Tibial artery (tissue), 4 donors: Measurements from ENCODE around the gene DGCR2.

ENCODE experiments used
- DNase-seq, 2 donors: peaks; one replicate each; pipeline ENCODE4 v3.0.0-alpha.2; 2019
- H3K27ac ChIP-seq, 2 donors: fragments of 200-600 bp; sonication (generic) in 1 of 2; 1 replicate in 1 of 2; 2 replicates in 1 of 2; pipeline ENCODE4 v1.5.1; 2018 to 2019; ENCODE audit warnings: mild to moderate bottlenecking in 1 of 2
- H3K27me3 ChIP-seq, 2 donors: fragments of 200-600 bp; sonication (generic) in 1 of 2; one replicate each; pipeline versions ENCODE4 v1.5.1 to v1.6.0; 2016 to 2019
- H3K36me3 ChIP-seq, 3 donors: fragments of 200-600 bp; sonication (generic) in 2 of 3; one replicate each; pipeline ENCODE4 v1.5.1; 2016 to 2019; ENCODE audit warnings: mild to moderate bottlenecking in 2 of 3
- H3K4me1 ChIP-seq, 4 donors: fragments of 200-600 bp; sonication (generic) in 2 of 4; 1 replicate in 3 of 4; 2 replicates in 1 of 4; pipeline ENCODE4 v1.5.1; 2016 to 2019
- H3K4me3 ChIP-seq, 2 donors: fragments of 200-600 bp; sonication (generic) in 1 of 2; 1 replicate in 1 of 2; 2 replicates in 1 of 2; pipeline ENCODE4 v1.5.1; 2018 to 2019; ENCODE audit warnings: mild to moderate bottlenecking in 2 of 2
- H3K9me3 ChIP-seq, 3 donors: fragments of 200-600 bp; sonication (generic) in 1 of 3; one replicate each; pipeline ENCODE4 v1.5.1; 2016 to 2019
- intact Hi-C: fragments of 100-400 bp; cut with DNase I; formaldehyde crosslinking; loops from one replicate; pipeline ENCODE4 v1.15.0; 2023; ENCODE audit warnings: low total_unique reads
- TF ChIP-seq, protein P1 (sequence below), 2 experiments: fragments of 200-600 bp in 1 of 2; fragments of 450-650 bp in 1 of 2; IDR thresholded peaks; one replicate each; pipeline ENCODE4 v1.5.1; 2017 to 2019; ENCODE audit warnings: antibody characterized with exemption in 2 of 2, mild to moderate bottlenecking in 1 of 2, moderate library complexity in 1 of 2

The DGCR2 gene

DNA sequence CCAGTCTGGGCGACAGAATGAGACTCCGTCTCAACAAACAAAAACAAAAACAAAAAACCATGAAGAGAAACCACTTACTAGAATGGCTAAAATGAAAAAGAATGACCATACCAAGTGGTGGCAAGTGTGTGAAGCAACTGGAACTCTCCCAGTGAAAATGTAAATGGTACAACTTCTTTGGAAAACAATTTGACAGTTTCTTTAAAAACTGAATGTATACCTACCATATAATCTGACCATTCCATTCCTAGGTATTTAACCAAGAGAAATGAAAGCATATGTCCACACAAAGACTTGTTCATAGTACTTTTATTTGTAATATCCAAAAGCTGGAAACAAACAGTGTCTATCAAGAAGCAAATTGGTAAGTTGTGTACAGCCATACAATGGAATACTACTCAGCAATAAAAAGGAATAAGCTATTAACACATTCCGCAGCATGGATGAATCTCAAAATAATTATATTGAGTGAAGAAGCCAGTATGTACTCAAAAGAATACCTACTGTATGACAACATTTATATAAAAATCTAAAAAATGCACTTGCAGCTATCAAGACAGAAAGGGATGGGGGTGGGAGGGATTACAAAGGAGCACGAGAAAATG, 27.7 kb downstream of the DGCR2 start:
- Histone ChIP-seq H3K9me3 (no peaks in the 10 kb centered on the region), H3K27me3 (no peaks in the 10 kb centered on the region), H3K4me3 (no peak overlapping the region), H3K27ac (no peak overlapping the region), H3K36me3 (no peaks in the 10 kb centered on the region), H3K4me1 (peaks cover 0 to 8% (median 2%) of the 10 kb centered on the region in 4 donors)
- intact Hi-C loops, result no loop called here
- TF ChIP-seq, protein P1, sequence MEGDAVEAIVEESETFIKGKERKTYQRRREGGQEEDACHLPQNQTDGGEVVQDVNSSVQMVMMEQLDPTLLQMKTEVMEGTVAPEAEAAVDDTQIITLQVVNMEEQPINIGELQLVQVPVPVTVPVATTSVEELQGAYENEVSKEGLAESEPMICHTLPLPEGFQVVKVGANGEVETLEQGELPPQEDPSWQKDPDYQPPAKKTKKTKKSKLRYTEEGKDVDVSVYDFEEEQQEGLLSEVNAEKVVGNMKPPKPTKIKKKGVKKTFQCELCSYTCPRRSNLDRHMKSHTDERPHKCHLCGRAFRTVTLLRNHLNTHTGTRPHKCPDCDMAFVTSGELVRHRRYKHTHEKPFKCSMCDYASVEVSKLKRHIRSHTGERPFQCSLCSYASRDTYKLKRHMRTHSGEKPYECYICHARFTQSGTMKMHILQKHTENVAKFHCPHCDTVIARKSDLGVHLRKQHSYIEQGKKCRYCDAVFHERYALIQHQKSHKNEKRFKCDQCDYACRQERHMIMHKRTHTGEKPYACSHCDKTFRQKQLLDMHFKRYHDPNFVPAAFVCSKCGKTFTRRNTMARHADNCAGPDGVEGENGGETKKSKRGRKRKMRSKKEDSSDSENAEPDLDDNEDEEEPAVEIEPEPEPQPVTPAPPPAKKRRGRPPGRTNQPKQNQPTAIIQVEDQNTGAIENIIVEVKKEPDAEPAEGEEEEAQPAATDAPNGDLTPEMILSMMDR (IDR thresholded peaks at IDR 0.05), result no peak
- DNase-seq, result no peak

DNA sequence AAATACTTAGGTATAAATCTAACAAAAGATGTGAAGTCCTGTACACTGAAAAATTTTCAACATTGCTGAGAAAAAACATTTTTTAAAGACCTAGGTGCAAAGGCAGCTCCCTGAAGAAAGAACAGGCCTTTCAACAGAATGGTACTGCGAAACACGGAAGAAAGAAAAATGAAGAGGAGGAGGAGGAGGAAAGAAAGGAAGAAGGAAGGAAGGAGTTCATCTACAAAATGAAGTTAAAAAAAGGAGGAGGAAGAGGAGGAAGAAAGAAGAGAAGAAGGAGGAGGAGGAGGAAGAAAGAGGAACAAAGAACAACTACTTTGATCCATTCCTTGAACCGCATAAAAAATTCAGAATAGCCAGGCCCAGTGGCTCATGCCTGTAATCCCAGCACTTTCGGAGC, 29.5 kb downstream of the DGCR2 start:
- TF ChIP-seq, protein P1 (IDR thresholded peaks at IDR 0.05), result no peak
- H3K27ac ChIP-seq, result no peak overlapping the region
- intact Hi-C loops, result no loop called here
- H3K36me3 ChIP-seq, result peaks cover 6 to 16% (median 15%) of the 10 kb centered on the region in 3 donors
- no peak overlapping the region for H3K4me3 ChIP-seq
- no peak for DNase-seq
- H3K4me1 ChIP-seq, result peaks cover 0 to 8% (median 2%) of the 10 kb centered on the region in 4 donors
- no peaks in the 10 kb centered on the region for H3K27me3 ChIP-seq
- H3K9me3 ChIP-seq, result no peaks in the 10 kb centered on the region

DNA sequence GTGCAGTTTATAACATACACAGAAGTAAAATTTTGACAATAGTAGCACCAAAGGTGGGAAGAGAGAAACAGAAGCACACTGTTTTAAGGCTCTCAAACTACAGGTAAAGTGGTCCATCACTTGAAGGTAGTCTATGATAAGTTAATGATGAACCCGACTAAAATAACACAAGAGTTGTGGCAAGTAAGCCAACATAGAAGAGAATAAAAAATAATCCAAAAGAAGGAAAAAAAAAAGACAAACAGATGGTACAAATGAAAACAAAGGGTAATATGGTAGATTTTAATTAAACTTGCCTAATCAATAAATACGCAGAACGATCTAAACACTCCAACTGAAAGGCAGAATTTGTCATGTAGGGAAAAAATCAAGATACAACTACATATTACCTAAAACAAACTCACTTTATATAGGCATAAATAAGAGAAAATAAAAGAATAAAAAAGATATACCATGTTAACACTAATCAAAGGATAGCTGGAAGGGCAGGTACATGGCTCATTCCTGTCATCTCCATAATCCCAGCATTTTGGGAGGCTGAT, 31.6 kb downstream of the DGCR2 start:
- no peaks in the 10 kb centered on the region for H3K27me3 ChIP-seq
- intact Hi-C loops, result no loop called here
- TF ChIP-seq, protein P1 (IDR thresholded peaks at IDR 0.05), result no peak
- H3K36me3 ChIP-seq, result peaks cover 6 to 32% (median 23%) of the 10 kb centered on the region in 3 donors
- H3K9me3 ChIP-seq, result no peaks in the 10 kb centered on the region
- H3K4me3 ChIP-seq, result no peak overlapping the region
- no peak for DNase-seq
- H3K4me1 ChIP-seq, result peaks cover 0 to 13% (median 0%) of the 10 kb centered on the region in 4 donors
- no peak overlapping the region for H3K27ac ChIP-seq

DNA sequence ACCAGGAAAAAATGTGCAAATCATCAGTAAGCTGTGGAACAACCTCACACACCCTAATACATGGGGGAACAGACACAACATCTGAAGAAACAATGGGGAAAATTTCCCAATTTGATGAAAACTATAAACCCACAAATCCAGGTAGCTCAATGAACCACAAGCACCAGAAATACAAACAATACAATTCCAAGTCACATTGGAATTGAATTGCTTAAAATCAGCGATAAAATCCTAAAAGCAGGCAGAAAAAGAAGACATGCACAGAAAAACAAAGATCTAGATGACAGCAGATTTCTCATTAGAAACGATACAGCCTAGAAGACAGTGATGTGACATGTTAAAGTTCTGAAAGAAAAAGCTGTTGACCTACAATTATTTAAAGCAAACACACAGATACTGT, 32.0 kb downstream of the DGCR2 start:
- no peak overlapping the region for H3K27ac ChIP-seq
- intact Hi-C loops, result no loop called here
- peaks cover 0 to 17% (median under 1%) of the 10 kb centered on the region in 4 donors for H3K4me1 ChIP-seq
- no peak overlapping the region for H3K4me3 ChIP-seq
- H3K36me3 ChIP-seq, result peaks cover 6 to 32% (median 23%) of the 10 kb centered on the region in 3 donors
- H3K9me3 ChIP-seq, result no peaks in the 10 kb centered on the region
- TF ChIP-seq, protein P1 (IDR thresholded peaks at IDR 0.05), result no peak
- no peak for DNase-seq
- H3K27me3 ChIP-seq, result no peaks in the 10 kb centered on the region

DNA sequence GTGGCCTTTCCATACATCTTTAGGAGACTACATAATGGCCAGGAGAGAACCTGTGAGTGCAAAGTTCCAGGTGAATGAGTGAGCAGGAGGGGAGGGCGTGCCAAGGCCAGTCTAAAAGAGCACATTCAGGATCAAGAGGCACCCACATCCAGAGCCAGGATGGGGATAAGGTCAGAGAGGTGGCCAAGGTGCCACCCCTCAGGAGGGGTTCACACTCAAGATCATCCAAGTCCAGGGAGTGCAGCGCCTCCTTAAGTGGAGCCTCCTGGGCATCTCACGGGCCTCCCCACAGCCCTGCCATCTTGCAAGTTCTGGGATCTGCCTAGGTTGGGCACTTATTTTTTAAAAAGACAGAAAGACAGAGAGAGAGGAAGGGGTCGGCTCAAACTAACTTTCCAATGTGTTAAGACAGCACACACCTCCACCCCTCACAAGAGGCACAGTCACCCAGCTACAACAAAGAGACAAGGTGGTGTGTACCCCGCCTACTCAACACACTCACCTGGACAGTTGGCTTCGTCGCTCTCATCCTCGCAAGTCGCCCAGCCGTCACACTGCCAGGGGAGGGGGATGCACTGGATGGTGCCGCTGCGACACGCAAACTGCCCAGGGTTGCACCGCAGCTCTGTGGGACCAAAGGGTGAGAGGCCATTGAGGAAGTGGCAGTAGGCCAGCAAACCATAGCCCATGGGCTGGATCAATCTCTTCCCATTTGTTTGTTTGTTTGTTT, 33.2 kb downstream of the DGCR2 start:
- DNase-seq, result peak in 1 of 2 donors; percentile 38
- H3K9me3 ChIP-seq, result no peaks in the 10 kb centered on the region
- intact Hi-C loops, result no loop called here
- TF ChIP-seq, protein P1 (IDR thresholded peaks at IDR 0.05), result no peak
- no peaks in the 10 kb centered on the region for H3K27me3 ChIP-seq
- no peak overlapping the region for H3K27ac ChIP-seq
- peaks cover 0 to 19% (median 1%) of the 10 kb centered on the region in 4 donors for H3K4me1 ChIP-seq
- no peak overlapping the region for H3K4me3 ChIP-seq
- H3K36me3 ChIP-seq, result peaks cover 6 to 36% (median 23%) of the 10 kb centered on the region in 3 donors
